Measurements from ENCODE around the gene ARL10.

The ARL10 gene

GRCh38 chr5:176426876-176427275, 61.6 kb downstream of the ARL10 start:
- H3K27ac ChIP-seq, result no peak overlapping the region
- H3K9me3 ChIP-seq (replicated peaks in 1 of 11), result peaks cover 28 to 68% (median 58%) of the 10 kb centered on the region in 11 experiments
- peaks cover 10 to 18% (median 15%) of the 10 kb centered on the region in 10 experiments for H3K4me1 ChIP-seq
- 0 out of 22 replicates have a peak, but pooled peaks cover 0 to 4% (median 0%) of the 10 kb centered on the region in 11 experiments for H3K36me3 ChIP-seq
- H4K20me1 ChIP-seq, result no peaks in the 10 kb centered on the region
- H3K4me2 ChIP-seq, result no peak overlapping the region
- no peaks in the 10 kb centered on the region for H3K27me3 ChIP-seq
- TF ChIP-seq Cebpa-rat (IDR thresholded peaks at IDR 0.05), result no peak
- H3K9ac ChIP-seq, result no peak overlapping the region
- no peak overlapping the region for H3K4me3 ChIP-seq

- Histone ChIP-seq H3K9me3 (replicated peaks in 1 of 11) (peaks cover 19 to 64% (median 55%) of the 10 kb centered on the region in 11 experiments), H4K20me1 (no peaks in the 10 kb centered on the region), H3K9ac (no peak overlapping the region), H3K27me3 (no peaks in the 10 kb centered on the region), H3K36me3 (0 out of 22 replicates have a peak, but pooled peaks cover 0 to 4% (median 0%) of the 10 kb centered on the region in 11 experiments), H3K4me1 (peaks cover 10 to 18% (median 15%) of the 10 kb centered on the region in 10 experiments), H3K27ac (no peak overlapping the region), H3K4me2 (no peak overlapping the region), H3K4me3 (no peak overlapping the region)
- no peak for TF ChIP-seq Cebpa-rat (IDR thresholded peaks at IDR 0.05)
Measured at GRCh38 chr5:176427971-176428370, 62.7 kb downstream of the ARL10 start.

GRCh38 chr5:176429972-176430371, 64.7 kb downstream of the ARL10 start:
- no peak for TF ChIP-seq Cebpa-rat (IDR thresholded peaks at IDR 0.05)
- no peaks in the 10 kb centered on the region for H4K20me1 ChIP-seq
- H3K9me3 ChIP-seq (replicated peaks in 1 of 11), result peaks cover 13 to 62% (median 44%) of the 10 kb centered on the region in 11 experiments
- H3K4me2 ChIP-seq, result peak overlapping the region; percentile 58 to 90 (median 72); a peak in 21 of 22 replicates
- H3K27ac ChIP-seq, result peak overlapping the region in 10 of 11 experiments; percentile 51 to 82 (median 71); a peak in 18 of 22 replicates
- H3K27me3 ChIP-seq, result no peaks in the 10 kb centered on the region
- H3K4me1 ChIP-seq, result peaks cover 10 to 18% (median 15%) of the 10 kb centered on the region in 10 experiments
- no peak overlapping the region for H3K4me3 ChIP-seq
- peak overlapping the region; percentile 27 to 67 (median 57); a peak in 17 of 22 replicates for H3K9ac ChIP-seq
- 0 out of 22 replicates have a peak, but pooled peaks cover 0 to 4% (median 0%) of the 10 kb centered on the region in 11 experiments for H3K36me3 ChIP-seq

Data from BLaER1 treated with 17β-estradiol and CSF1 and Interleukin-3, amounts not matched to agents 10 nM and 100 nM (cell line).